GM13977 (cell line): ENCODE data around the gene RTL10.

Experiments
- DNase-seq: peaks from one replicate; pipeline ENCODE4 v3.0.0; 2012; ENCODE audit warnings: low spot score
- CTCF ChIP-seq: IDR thresholded peaks from 2 replicates; pipeline ENCODE4 v1.5.1; 2012; ENCODE audit warnings: mild to moderate bottlenecking, control low read depth; ENCODE audit not compliant: insufficient read depth; ENCODE audit errors: extremely low read depth, missing control alignments
- in situ Hi-C: fragments of 300-500 bp; cut with MboI; formaldehyde crosslinking; loops from one replicate; pipeline ENCODE4 v1.12.0; 2022; ENCODE audit warnings: low sequenced_read_pairs, low pct_unique_long_range_greater_than_20kb, mixed read lengths, inconsistent platforms; ENCODE audit not compliant: unreplicated experiment

Gene RTL10

DNA sequence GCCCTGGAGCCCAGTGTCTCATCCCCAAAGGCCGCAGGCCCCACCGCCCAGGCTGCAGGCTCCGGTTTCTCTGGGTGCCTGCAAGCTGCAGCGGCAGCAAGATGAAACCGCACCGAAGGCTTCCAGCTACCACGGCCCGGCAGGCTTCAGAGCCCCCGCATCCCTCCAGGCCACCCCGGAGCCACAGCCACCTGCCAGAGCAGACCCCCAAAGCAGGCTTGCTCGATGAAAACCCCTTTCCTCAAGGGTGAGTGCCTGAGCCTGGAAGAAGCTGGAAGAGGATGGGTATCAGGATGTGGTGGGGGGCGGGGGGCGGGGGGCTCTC, 24.5 kb upstream of the RTL10 start:
- in situ Hi-C loops = no loop called here
- no peak for TF ChIP-seq CTCF
- DNase-seq = no peak

GRCh38 chr22:19878461-19879245, 24.0 kb upstream of the RTL10 start:
- no peak for DNase-seq
- in situ Hi-C loops = no loop called here
- TF ChIP-seq CTCF = no peak

GRCh38 chr22:19877626-19878339, 23.1 kb upstream of the RTL10 start:
- DNase-seq = no peak

DNA sequence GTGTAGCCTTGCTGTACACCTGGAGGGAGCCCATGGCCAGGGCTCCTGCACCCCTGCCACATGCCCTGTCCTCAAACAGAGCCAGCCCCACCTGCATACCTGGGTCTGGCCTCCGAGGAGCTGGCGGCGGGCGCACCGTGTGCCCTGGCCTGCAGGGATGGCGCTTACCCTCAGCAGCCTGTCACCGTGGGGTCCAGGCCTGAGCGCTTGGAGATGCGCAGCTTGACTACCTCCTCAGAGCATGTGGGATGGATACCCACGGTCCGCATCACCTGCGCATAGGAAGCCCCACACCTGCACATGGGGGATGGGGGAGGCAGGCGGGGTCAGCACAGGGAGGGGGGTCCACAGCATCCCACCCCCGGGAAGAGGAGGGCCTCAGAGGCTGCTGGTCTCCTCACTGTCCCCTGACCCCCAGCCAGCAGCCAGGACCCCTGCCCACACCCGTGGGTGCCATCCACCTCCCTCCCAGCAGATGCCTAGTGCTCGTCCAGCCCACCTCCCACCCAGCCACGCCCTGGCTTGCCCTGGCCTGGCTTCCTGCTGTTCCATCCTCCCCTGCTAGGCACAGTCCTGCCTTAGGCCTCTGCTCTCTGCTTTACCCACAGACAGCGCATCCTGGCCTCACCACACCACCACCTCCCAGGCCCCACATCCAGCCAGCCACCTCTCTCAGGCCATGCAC, 22.4 kb upstream of the RTL10 start:
- DNase-seq = no peak
- no peak for TF ChIP-seq CTCF
- in situ Hi-C loops = no loop called here

More at GRCh38 chr22:19877626-19878339, 23.1 kb upstream of the RTL10 start:
- no peak for TF ChIP-seq CTCF
- in situ Hi-C loops = no loop called here

- in situ Hi-C loops = no loop called here
- TF ChIP-seq CTCF = no peak
- DNase-seq = no peak
These were observed 21.8 kb upstream of the RTL10 start for GRCh38 chr22:19876314-19876940.

DNA sequence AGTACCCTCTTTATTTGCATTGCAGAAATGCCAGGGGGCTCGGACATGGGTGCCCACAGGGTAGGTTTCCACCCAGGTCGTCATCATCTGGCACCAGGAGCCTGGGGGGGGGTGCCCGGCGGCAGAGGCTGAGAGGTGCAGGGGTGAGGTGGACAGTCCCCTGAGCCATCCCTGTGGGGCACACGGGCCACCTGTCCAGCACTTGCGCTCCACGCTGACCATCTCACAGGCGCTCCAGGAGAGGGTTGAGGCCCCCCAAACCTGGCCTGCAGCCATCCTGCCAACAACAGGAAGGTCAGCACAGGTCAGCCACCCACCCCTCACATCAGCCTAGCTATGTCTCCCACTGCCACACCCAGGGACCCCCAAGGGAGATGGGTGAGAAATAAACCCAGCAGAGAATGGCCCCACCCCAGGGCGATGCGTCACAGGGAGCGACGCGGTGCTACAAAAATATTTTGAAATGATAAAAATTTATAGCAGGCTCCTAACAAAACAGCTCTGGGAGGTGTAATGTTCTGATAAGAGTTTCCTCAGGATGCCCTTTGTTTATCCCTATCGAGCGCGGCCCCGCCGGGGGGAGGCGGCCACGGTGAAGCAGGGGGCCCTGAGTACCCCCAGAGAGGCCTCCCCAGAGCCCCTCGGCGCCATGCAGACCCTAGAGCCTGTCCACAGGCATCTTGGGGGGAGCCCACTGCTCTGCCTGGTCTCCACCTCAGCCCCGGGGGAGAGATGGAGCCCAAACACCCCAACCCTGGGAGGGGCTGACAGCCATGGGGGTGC, 21.0 kb upstream of the RTL10 start:
- in situ Hi-C loops = no loop called here
- DNase-seq = no peak
- TF ChIP-seq CTCF = no peak
